HTERT RPE-1 (cell line): ENCODE measurements around the gene RPL38.

Experiments used
- in situ Hi-C: fragments of 300-500 bp; cut with MboI; formaldehyde crosslinking; loops from 4 replicates; pipeline ENCODE4 v1.14.3; 2020; ENCODE audit warnings: low sequenced_read_pairs

Gene RPL38

DNA sequence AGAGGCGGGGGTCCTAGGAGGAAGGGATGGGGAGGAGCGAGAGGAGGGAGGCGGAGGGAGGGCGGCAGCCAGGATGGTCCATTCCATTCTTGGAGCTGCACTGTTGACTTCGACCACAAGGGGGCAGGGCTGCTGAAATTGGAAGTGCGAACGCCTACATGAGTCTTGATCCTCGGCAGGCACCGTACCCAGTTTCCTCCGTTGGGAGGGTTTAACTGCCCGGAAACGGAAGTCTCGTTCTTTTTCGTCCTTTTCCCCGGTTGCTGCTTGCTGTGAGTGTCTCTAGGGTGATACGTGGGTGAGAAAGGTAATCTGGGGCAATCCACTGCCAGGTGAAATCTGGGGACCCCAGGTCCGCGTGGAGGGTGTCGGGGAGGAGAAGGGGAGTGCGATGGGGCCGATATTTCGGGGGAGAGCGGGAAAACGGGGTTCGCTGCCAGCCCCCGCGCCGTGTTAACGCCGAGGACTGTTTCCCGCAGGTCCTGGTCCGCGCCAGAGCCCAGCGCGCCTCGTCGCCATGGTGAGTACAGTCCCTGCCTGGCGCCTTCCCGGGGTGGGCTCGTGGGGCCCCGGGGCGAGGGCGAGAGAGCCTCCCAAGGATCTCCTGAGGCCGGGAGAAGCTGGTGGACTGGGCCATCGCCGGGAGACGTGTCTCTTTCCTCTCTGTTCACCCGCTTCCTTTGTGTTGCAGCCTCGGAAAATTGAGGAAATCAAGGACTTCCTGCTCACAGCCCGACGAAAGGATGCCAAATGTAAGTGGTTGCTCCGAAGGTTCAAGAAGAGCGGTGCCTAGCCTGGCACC lies at the start of gene RPL38:
Gene RPL38, plus strand, starts transcription at position 240 of the 802 bp plus-strand sequence. Its CDS starts 278 bp downstream, at position 518.
- in situ Hi-C loops: no loop called here

DNA sequence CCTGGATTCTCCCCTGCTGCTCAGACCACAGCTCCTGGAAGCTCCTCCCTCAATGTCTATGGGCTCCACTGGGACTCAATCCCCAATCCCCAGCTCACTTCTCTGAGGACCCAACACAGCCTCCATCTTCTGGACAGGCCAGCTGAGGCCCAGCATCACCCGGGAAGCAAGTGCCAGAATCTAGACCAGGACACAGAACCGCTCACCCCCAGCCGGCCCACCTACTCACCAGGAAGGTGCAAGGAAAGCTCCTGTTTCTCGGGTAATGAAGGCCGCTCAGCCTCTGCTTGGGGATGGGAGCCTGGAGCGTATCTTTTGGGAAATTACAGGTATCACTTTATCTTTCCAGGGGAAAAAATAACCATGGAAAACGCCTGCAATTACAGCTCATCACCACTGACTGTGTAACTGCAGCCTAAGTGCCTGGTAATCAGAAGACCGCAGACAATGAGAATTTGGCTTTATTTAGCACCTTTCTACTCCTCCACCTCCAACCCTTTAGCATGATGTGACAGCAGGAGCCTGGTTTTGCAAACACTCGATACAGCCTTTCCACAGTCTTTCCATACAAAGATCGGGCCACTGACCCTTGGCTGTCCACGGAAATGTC lies 49.6 kb upstream of the RPL38 start:
- in situ Hi-C loops: no loop called here

GRCh38 chr17:74156878-74157277 lies 46.6 kb upstream of the RPL38 start:
- in situ Hi-C loops: no loop called here

- in situ Hi-C loops: no loop called here
Observed at GRCh38 chr17:74157366-74157765, 46.1 kb upstream of the RPL38 start.

- in situ Hi-C loops: no loop called here
Observed at GRCh38 chr17:74158761-74159160, 44.7 kb upstream of the RPL38 start.

GRCh38 chr17:74159226-74159840 lies 44.1 kb upstream of the RPL38 start:
- in situ Hi-C loops: no loop called here

GRCh38 chr17:74160656-74161502 lies 42.6 kb upstream of the RPL38 start:
- in situ Hi-C loops: no loop called here

- in situ Hi-C loops: no loop called here
Observed at GRCh38 chr17:74161503-74161875, 42.0 kb upstream of the RPL38 start.

DNA sequence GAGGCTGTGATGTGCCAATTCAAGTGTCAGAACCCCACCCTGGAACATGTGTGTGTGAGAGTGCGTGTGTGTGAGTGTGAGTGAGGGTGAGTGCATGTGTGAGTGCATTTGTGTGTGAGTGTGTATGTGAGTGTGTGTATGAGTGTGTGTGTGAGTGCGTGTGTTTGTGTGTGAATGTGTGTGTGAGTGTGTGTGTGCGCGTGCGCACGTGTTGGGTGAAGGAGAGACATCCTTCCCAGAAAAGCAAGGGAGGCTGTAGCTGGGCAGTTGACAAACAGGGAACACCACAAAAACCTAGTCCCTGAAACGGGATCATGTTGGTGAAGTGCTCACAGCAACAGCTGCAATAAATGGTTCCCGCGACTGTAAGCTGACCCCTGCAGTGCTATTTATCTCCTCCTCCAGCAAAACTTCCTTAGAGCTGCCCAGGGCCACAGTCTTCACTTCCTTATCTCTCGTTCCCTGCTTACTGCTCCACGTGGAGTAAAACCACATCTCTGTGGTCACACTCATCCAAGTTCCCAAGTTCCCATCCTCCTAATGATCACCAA lies 40.1 kb upstream of the RPL38 start:
- in situ Hi-C loops: no loop called here

DNA sequence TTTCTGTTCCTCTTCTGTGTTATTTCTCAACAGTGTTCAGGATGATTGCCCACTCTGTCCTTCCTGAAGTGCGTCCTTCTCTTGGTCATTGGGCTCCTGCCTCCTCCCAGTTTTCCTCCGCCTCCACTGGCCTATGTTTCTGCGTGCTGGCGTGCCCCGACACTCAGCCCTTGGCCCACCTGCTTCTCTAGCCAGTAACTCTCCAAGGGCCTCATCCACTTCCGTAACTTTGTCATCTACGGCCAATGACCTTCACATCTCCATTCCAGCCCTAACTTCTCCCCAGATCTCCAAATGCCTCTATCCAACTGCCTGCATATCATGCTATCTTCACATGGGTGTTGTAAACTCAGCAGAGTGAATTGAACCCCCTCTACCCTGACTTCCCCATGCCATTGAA lies 39.6 kb upstream of the RPL38 start:
- in situ Hi-C loops: no loop called here

GRCh38 chr17:74164446-74165045 lies 38.9 kb upstream of the RPL38 start:
- in situ Hi-C loops: no loop called here

GRCh38 chr17:74165797-74166365 lies 37.6 kb upstream of the RPL38 start:
- in situ Hi-C loops: no loop called here

GRCh38 chr17:74170924-74171323 lies 32.6 kb upstream of the RPL38 start:
- in situ Hi-C loops: no loop called here

GRCh38 chr17:74172700-74173099 lies 30.8 kb upstream of the RPL38 start:
- in situ Hi-C loops: no loop called here

- in situ Hi-C loops: no loop called here
Observed at GRCh38 chr17:74176546-74177001, 26.9 kb upstream of the RPL38 start.

DNA sequence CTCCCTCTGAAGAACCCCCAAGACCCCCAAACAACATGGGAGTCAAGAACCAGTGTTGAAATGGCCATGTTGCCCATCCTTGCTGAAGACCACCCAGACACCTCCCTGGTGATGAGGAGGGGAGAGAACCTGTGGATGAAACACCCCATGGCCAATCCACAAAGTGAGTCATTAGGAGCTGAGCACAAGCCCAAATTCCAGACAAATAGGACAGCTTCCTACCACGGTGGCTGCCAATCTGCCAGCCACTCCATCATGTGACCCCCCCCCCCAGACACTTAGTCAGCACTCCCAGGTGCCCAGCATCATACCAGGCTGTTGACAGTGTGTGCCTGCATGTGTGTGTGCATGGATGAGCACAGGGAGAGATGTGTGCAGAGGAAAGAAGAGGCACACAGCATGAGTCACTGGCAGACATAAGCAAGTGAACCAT lies 26.4 kb upstream of the RPL38 start:
- in situ Hi-C loops: no loop called here

DNA sequence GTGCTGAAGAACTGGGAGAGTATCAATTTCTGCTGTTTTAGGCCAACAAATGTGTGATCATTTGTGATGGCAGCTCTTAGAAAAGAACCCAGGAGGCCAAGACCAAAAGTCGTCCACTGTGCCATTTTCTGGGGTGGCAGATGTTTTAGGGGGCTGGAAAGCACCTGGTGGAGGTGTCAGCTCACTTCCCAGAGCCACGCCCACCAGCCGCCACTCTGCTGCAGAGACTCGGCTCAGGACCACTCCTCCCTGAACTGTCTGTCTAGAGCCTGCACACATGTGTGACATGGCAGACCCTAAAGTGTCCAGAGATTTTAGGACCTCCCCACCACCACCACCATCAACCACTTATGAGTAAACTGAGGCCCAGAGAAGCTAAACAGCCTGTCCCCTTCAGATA lies 23.9 kb upstream of the RPL38 start:
- in situ Hi-C loops: no loop called here

GRCh38 chr17:74180336-74180735 lies 23.1 kb upstream of the RPL38 start:
- in situ Hi-C loops: no loop called here

DNA sequence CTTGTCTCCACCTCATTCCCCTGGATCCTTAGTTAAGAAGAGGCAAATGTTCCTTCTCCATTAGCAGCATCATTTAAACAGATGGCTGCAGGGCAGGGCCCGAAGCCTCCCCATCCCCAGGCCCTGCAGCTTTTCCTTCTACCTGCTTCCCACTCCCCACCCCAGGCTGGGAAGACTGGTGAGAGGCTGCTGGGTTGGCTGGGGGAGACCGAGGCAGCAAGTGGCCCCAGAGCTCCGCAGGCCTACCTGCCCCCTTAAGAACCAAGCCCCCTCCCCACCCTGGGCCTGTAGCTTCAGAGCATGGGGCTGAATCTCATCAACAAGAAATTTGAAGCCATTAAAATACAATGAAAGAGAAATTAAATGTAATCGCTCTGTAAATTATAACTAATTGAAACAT lies 22.1 kb upstream of the RPL38 start:
- in situ Hi-C loops: no loop called here
